Measurements from ENCODE around the gene LRRIQ3.
A peak's percentile ranks its signal among the peaks of the same experiment; 100 is the strongest.
"Not testable (repeated sequence)": the region's sequence is repeated elsewhere in the genome, so short reads cannot be mapped to it uniquely, and the experiment has no call there.

The LRRIQ3 gene

GRCh38 chr1:74205266-74205665 is 7.3 kb upstream of the LRRIQ3 start:
- no peak overlapping the region for H3K4me3 ChIP-seq (ENCODE audit: low read depth in 1 of 2, low read length in 2 of 2)
- no peaks in the 10 kb centered on the region for H3K9me3 ChIP-seq (ENCODE audit: control insufficient read depth in 1 of 2, low read length in 2 of 2)
- H3K27me3 ChIP-seq (ENCODE audit: control insufficient read depth in 1 of 2, insufficient read depth in 2 of 2, low read length in 2 of 2): no peaks in the 10 kb centered on the region
- no peaks in the 10 kb centered on the region for H3K4me1 ChIP-seq (ENCODE audit: control insufficient read depth in 1 of 2, insufficient read depth in 2 of 2, low read length in 2 of 2)
- H3K36me3 ChIP-seq (ENCODE audit: control insufficient read depth in 1 of 2, insufficient read depth in 2 of 2, low read length in 2 of 2): peaks cover 14 to 16% of the 10 kb centered on the region in 2 donors
- H3K27ac ChIP-seq (ENCODE audit: low read depth, low read length): no peak overlapping the region
- H3K9ac ChIP-seq (ENCODE audit: low read depth in 1 of 2, low read length in 2 of 2): no peak overlapping the region

DNA sequence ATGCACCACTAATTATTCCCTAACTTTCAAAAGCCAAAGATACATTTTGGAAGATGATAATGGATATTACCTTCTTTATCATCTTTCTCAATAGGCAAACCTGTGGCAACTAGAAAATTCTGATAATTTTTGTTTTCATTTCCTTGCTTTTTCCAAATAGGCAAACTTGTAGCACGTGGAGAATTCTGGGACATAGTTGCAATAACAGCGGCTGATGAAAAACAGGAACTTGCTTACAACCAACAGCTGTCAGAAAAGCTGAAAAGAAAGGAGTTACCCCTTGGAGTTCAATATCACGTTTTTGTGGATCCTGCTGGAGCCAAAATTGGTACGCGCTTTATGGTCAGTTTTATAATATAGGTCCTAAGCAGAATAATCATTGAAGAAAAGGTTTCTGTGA is 1.5 kb upstream of the LRRIQ3 start:
- no peaks in the 10 kb centered on the region for H3K27me3 ChIP-seq (ENCODE audit: control insufficient read depth in 1 of 2, insufficient read depth in 2 of 2, low read length in 2 of 2)
- H3K9me3 ChIP-seq (ENCODE audit: control insufficient read depth in 1 of 2, low read length in 2 of 2): no peaks in the 10 kb centered on the region
- H3K9ac ChIP-seq (ENCODE audit: low read depth in 1 of 2, low read length in 2 of 2): no peak overlapping the region
- H3K4me3 ChIP-seq (ENCODE audit: low read depth in 1 of 2, low read length in 2 of 2): peak overlapping the region in 1 of 2 donors; percentile 99
- H3K4me1 ChIP-seq (ENCODE audit: control insufficient read depth in 1 of 2, insufficient read depth in 2 of 2, low read length in 2 of 2): peaks cover 4 to 14% of the 10 kb centered on the region in 2 donors
- H3K36me3 ChIP-seq (ENCODE audit: control insufficient read depth in 1 of 2, insufficient read depth in 2 of 2, low read length in 2 of 2): peaks cover 2 to 7% of the 10 kb centered on the region in 2 donors
- no peak overlapping the region for H3K27ac ChIP-seq (ENCODE audit: low read depth, low read length)

- no peaks in the 10 kb centered on the region for H3K9me3 ChIP-seq (ENCODE audit: control insufficient read depth in 1 of 2, low read length in 2 of 2)
- no peaks in the 10 kb centered on the region for H3K27me3 ChIP-seq (ENCODE audit: control insufficient read depth in 1 of 2, insufficient read depth in 2 of 2, low read length in 2 of 2)
- H3K27ac ChIP-seq (ENCODE audit: low read depth, low read length): no peak overlapping the region
- peak overlapping the region; percentile 98 to 99 for H3K4me3 ChIP-seq (ENCODE audit: low read depth in 1 of 2, low read length in 2 of 2)
- peak overlapping the region in 1 of 2 donors; percentile 93 for H3K9ac ChIP-seq (ENCODE audit: low read depth in 1 of 2, low read length in 2 of 2)
- H3K4me1 ChIP-seq (ENCODE audit: control insufficient read depth in 1 of 2, insufficient read depth in 2 of 2, low read length in 2 of 2): peaks cover 4 to 14% of the 10 kb centered on the region in 2 donors
- peaks cover 0 to 4% of the 10 kb centered on the region in 2 donors for H3K36me3 ChIP-seq (ENCODE audit: control insufficient read depth in 1 of 2, insufficient read depth in 2 of 2, low read length in 2 of 2)
Measured at GRCh38 chr1:74197255-74197654, 721 bp downstream of the LRRIQ3 start.

DNA sequence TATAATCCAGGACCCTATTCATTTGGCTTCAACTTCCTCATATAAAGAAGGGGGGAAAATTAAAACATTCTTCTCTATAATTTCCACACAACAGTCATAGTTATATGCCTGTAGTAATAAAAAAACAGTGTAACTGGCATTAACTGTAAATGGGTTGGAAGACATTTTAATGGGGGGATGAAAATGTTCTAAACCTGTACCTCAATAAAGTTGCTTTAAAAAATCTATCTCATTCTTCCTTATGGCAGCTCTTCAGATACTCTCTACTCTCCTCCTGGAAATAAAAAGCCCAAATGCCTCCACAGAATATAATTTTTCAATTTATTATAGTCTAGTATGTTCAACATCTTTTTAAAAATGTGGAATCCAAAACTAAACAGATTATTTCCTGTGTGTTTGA is 2.6 kb downstream of the LRRIQ3 start:
- no peak overlapping the region for H3K4me3 ChIP-seq (ENCODE audit: low read depth in 1 of 2, low read length in 2 of 2)
- H3K27me3 ChIP-seq (ENCODE audit: control insufficient read depth in 1 of 2, insufficient read depth in 2 of 2, low read length in 2 of 2): no peaks in the 10 kb centered on the region
- no peak overlapping the region for H3K27ac ChIP-seq (ENCODE audit: low read depth, low read length)
- peaks cover 0 to 4% of the 10 kb centered on the region in 2 donors for H3K36me3 ChIP-seq (ENCODE audit: control insufficient read depth in 1 of 2, insufficient read depth in 2 of 2, low read length in 2 of 2)
- H3K9ac ChIP-seq (ENCODE audit: low read depth in 1 of 2, low read length in 2 of 2): no peak overlapping the region
- no peaks in the 10 kb centered on the region for H3K9me3 ChIP-seq (ENCODE audit: control insufficient read depth in 1 of 2, low read length in 2 of 2)
- peaks cover 4 to 14% of the 10 kb centered on the region in 2 donors for H3K4me1 ChIP-seq (ENCODE audit: control insufficient read depth in 1 of 2, insufficient read depth in 2 of 2, low read length in 2 of 2)

DNA sequence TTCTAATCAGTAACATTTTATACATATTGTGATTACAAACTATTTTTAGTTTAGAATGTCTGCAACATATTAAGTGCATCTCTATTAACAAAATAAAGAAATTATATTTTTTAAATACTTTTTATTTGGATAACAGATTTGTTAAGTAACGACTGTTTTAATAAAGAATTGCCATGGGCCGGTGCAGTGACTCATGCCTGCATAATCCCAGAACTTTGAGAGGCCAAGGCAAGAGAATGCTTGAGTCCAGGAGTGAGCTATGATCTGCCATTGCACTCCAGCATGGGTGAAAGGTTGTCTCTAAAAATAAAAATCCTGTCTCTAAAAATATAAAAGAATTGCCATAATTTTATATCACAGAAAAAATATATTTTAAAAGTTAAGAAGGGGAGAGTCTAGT is 4.1 kb downstream of the LRRIQ3 start:
- no peak overlapping the region for H3K27ac ChIP-seq (ENCODE audit: low read depth, low read length)
- H3K27me3 ChIP-seq (ENCODE audit: control insufficient read depth in 1 of 2, insufficient read depth in 2 of 2, low read length in 2 of 2): no peaks in the 10 kb centered on the region
- peaks cover 4 to 8% of the 10 kb centered on the region in 2 donors for H3K4me1 ChIP-seq (ENCODE audit: control insufficient read depth in 1 of 2, insufficient read depth in 2 of 2, low read length in 2 of 2)
- no peak overlapping the region for H3K4me3 ChIP-seq (ENCODE audit: low read depth in 1 of 2, low read length in 2 of 2)
- H3K9me3 ChIP-seq (ENCODE audit: control insufficient read depth in 1 of 2, low read length in 2 of 2): no peaks in the 10 kb centered on the region
- no peak overlapping the region for H3K9ac ChIP-seq (ENCODE audit: low read depth in 1 of 2, low read length in 2 of 2)
- no peaks in the 10 kb centered on the region for H3K36me3 ChIP-seq (ENCODE audit: control insufficient read depth in 1 of 2, insufficient read depth in 2 of 2, low read length in 2 of 2)

DNA sequence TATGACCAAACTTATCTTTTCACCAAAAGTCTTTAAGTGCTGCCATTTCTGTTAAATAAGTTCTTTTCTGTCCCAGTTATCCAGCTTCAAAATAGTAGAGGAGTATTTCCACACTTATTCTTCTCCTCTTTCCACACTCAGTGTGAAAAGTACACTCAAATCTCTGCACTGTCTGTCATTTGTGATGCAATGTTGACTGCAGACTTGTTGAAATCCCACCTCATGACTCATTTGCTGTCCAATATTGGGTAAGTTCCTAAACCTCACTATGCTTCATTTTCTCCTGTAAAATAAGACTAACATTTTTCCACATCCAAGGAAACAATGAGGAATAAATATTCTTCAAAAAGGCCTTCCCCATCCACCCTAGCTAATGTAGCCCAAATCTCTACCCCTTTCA is 17.5 kb downstream of the LRRIQ3 start:
- H3K4me3 ChIP-seq (ENCODE audit: low read depth in 1 of 2, low read length in 2 of 2): no peak overlapping the region
- H3K9me3 ChIP-seq (ENCODE audit: control insufficient read depth in 1 of 2, low read length in 2 of 2): no peaks in the 10 kb centered on the region
- H3K9ac ChIP-seq (ENCODE audit: low read depth in 1 of 2, low read length in 2 of 2): no peak overlapping the region
- no peaks in the 10 kb centered on the region for H3K4me1 ChIP-seq (ENCODE audit: control insufficient read depth in 1 of 2, insufficient read depth in 2 of 2, low read length in 2 of 2)
- no peaks in the 10 kb centered on the region for H3K36me3 ChIP-seq (ENCODE audit: control insufficient read depth in 1 of 2, insufficient read depth in 2 of 2, low read length in 2 of 2)
- H3K27ac ChIP-seq (ENCODE audit: low read depth, low read length): no peak overlapping the region
- no peaks in the 10 kb centered on the region for H3K27me3 ChIP-seq (ENCODE audit: control insufficient read depth in 1 of 2, insufficient read depth in 2 of 2, low read length in 2 of 2)

DNA sequence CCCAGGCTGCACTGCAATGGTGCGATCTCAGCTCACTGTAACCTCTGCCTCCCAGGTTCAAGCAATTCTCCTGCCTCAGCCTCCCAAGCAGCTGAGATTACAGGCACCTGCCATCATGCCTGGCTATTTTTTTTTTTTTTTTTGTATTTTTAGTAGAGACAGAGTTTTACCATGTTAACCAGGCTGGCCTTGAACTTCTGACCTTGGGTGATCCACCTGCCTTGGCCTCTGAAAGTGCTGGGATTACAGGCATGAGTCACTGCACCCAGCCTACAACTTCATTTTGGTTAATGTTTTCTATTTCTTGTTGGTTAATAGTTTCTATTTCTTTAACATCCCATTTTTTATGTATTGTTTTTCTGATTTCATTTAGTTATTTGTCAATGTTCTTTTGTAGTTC is 23.6 kb downstream of the LRRIQ3 start:
- not testable (repeated sequence) for H3K36me3 ChIP-seq (ENCODE audit: control insufficient read depth in 1 of 2, insufficient read depth in 2 of 2, low read length in 2 of 2); H3K9ac ChIP-seq (ENCODE audit: low read depth in 1 of 2, low read length in 2 of 2)

DNA sequence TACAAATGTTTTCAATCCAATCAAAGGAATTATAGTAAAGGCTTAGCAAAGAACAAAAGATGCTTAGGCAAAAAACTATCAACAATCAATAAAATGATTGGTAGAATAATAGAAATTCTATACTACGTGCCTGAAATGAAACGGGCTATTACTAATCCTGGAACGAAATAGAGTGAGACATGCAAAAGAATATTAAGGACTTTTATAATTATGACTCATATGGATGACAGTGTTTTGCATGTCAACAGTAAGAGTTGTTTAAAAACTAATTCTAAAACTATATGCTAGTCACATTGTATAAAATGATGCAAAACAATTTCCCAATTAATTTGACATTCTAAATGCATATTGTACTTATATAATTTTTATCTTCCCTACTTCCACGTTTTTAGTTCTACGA is 35.6 kb downstream of the LRRIQ3 start:
- H3K9ac ChIP-seq (ENCODE audit: low read depth in 1 of 2, low read length in 2 of 2): no peak overlapping the region
- no peak overlapping the region for H3K27ac ChIP-seq (ENCODE audit: low read depth, low read length)
- H3K4me3 ChIP-seq (ENCODE audit: low read depth in 1 of 2, low read length in 2 of 2): no peak overlapping the region
- H3K9me3 ChIP-seq (ENCODE audit: control insufficient read depth in 1 of 2, low read length in 2 of 2): no peaks in the 10 kb centered on the region
- no peaks in the 10 kb centered on the region for H3K36me3 ChIP-seq (ENCODE audit: control insufficient read depth in 1 of 2, insufficient read depth in 2 of 2, low read length in 2 of 2)
- no peaks in the 10 kb centered on the region for H3K27me3 ChIP-seq (ENCODE audit: control insufficient read depth in 1 of 2, insufficient read depth in 2 of 2, low read length in 2 of 2)
- no peaks in the 10 kb centered on the region for H3K4me1 ChIP-seq (ENCODE audit: control insufficient read depth in 1 of 2, insufficient read depth in 2 of 2, low read length in 2 of 2)

More for the DNA sequence above, 23.6 kb downstream of the LRRIQ3 start:
- not testable (repeated sequence) for H3K4me3 ChIP-seq (ENCODE audit: low read depth in 1 of 2, low read length in 2 of 2); H3K4me1 ChIP-seq (ENCODE audit: control insufficient read depth in 1 of 2, insufficient read depth in 2 of 2, low read length in 2 of 2); H3K27ac ChIP-seq (ENCODE audit: low read depth, low read length); H3K9me3 ChIP-seq (ENCODE audit: control insufficient read depth in 1 of 2, low read length in 2 of 2); H3K27me3 ChIP-seq (ENCODE audit: control insufficient read depth in 1 of 2, insufficient read depth in 2 of 2, low read length in 2 of 2)

DNA sequence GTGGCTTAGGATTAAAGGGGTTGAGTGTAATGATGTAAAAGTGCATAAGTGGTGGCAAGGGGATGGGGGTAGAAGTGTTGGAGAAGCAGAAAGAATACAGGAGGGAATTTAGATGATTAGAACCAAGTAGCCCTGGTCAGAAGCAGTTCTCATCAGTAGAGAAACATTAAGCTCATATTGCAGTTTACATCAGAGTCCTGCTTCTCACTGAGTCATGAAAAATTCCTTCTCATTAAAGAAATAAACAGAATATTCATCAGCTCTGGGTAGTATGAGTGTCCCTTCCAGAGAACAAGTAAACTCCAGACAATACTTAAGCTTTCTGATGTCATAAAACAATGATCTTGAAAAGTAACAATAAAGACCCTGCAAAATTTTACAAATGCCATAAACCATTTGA is 36.5 kb downstream of the LRRIQ3 start:
- Histone ChIP-seq H3K27ac (ENCODE audit: low read depth, low read length) (no peak overlapping the region), H3K27me3 (ENCODE audit: control insufficient read depth in 1 of 2, insufficient read depth in 2 of 2, low read length in 2 of 2) (no peaks in the 10 kb centered on the region), H3K9me3 (ENCODE audit: control insufficient read depth in 1 of 2, low read length in 2 of 2) (no peaks in the 10 kb centered on the region), H3K4me1 (ENCODE audit: control insufficient read depth in 1 of 2, insufficient read depth in 2 of 2, low read length in 2 of 2) (no peaks in the 10 kb centered on the region), H3K36me3 (ENCODE audit: control insufficient read depth in 1 of 2, insufficient read depth in 2 of 2, low read length in 2 of 2) (no peaks in the 10 kb centered on the region), H3K4me3 (ENCODE audit: low read depth in 1 of 2, low read length in 2 of 2) (no peak overlapping the region), H3K9ac (ENCODE audit: low read depth in 1 of 2, low read length in 2 of 2) (no peak overlapping the region)

DNA sequence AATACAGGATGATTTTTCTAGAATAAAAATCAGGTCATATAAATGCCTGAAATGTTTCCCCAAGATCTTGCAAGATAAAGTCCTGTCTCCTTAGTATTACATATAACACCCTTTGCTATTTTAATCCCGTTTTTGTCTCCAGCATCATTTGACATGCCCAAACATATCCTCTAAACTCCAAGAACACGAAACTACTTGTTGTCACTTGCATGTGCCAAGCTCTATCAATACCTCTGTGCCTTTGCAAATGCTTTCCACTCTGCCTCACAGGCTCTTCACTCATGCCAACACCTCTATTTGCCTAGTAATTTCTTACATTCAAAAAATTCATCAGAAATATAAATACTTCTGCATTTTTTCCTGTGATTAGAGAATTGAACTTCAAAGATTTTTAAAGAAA is 37.9 kb downstream of the LRRIQ3 start:
- Histone ChIP-seq H3K4me1 (ENCODE audit: control insufficient read depth in 1 of 2, insufficient read depth in 2 of 2, low read length in 2 of 2) (no peaks in the 10 kb centered on the region), H3K27me3 (ENCODE audit: control insufficient read depth in 1 of 2, insufficient read depth in 2 of 2, low read length in 2 of 2) (no peaks in the 10 kb centered on the region), H3K27ac (ENCODE audit: low read depth, low read length) (no peak overlapping the region), H3K4me3 (ENCODE audit: low read depth in 1 of 2, low read length in 2 of 2) (no peak overlapping the region), H3K9ac (ENCODE audit: low read depth in 1 of 2, low read length in 2 of 2) (no peak overlapping the region), H3K9me3 (ENCODE audit: control insufficient read depth in 1 of 2, low read length in 2 of 2) (no peaks in the 10 kb centered on the region), H3K36me3 (ENCODE audit: control insufficient read depth in 1 of 2, insufficient read depth in 2 of 2, low read length in 2 of 2) (no peaks in the 10 kb centered on the region)

DNA sequence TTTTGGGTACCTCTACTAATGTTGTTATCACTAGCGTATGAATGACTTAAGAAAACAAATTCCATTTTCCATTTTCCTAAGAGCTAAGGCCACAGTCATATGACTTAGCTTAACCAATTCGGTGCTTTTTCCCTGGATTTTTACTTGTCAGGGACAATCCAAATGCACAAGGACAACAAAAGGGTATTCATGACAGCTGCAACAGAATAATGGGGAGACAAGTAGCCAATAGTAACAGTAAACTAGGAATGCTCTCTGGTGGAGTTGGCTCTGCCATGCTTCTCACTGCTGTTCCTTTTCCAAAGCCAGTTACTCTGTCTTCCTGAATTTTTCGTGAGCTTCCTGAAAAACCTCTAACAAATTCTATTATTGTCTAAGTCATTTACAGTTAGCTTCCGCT is 52.9 kb downstream of the LRRIQ3 start:
- Histone ChIP-seq H3K36me3 (ENCODE audit: control insufficient read depth in 1 of 2, insufficient read depth in 2 of 2, low read length in 2 of 2) (no peaks in the 10 kb centered on the region), H3K4me1 (ENCODE audit: control insufficient read depth in 1 of 2, insufficient read depth in 2 of 2, low read length in 2 of 2) (no peaks in the 10 kb centered on the region), H3K9ac (ENCODE audit: low read depth in 1 of 2, low read length in 2 of 2) (no peak overlapping the region), H3K27me3 (ENCODE audit: control insufficient read depth in 1 of 2, insufficient read depth in 2 of 2, low read length in 2 of 2) (no peaks in the 10 kb centered on the region), H3K27ac (ENCODE audit: low read depth, low read length) (no peak overlapping the region), H3K4me3 (ENCODE audit: low read depth in 1 of 2, low read length in 2 of 2) (no peak overlapping the region), H3K9me3 (ENCODE audit: control insufficient read depth in 1 of 2, low read length in 2 of 2) (no peaks in the 10 kb centered on the region)

Data from duodenal mucosa (tissue), 2 donors.